GM18511 (cell line): ENCODE measurements around the gene TJP2.

ENCODE experiments used
- ATAC-seq: cut with Tn5 transposase; IDR thresholded peaks from one replicate; pipeline ENCODE4 v1.9.1; 2021; ENCODE audit warnings: mild to moderate bottlenecking, moderate library complexity; ENCODE audit not compliant: unreplicated experiment

The TJP2 gene

DNA sequence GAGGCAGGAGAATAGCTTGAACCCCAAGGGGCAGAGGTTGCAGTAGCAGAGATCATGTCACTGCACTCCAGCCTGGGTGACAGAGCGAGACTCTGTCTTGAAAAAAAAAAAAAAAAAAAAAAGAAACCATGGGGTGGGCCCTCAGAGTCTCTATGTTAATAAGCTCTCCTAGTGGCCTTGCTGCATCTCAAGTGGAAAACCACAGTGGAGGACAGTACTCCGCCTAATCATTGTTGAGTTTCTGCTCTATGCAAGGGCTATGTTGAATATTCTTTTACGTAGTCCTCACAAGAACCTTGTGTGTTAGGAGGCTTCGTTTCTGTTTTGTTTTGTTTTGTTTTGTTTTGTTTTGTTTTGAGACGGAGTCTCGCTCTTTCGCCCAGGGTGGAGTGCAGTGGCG lies 48.9 kb downstream of the TJP2 start:
- no peak for ATAC-seq

- ATAC-seq = no peak
Observed at GRCh38 chr9:69223605-69224004, 49.5 kb downstream of the TJP2 start.

DNA sequence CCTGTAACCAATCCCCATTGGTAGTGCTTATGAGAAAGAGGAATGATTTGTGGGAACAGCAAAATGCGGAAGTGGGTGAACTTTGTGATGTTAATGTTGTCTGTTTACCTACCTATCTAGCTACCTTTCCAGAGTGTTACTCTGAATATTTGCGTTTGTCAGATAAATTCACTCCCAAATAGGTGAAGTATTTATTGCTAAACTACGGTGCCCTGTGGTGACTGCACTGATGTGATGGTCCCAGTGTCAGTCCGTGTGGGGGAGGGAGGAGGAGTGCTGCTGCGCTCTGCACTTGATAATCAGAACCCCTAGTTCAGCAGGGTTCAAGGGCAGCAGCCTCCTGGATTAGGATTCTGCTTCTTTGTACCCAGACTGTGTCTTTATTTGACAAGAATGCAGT lies 55.3 kb downstream of the TJP2 start:
- ATAC-seq = no peak

DNA sequence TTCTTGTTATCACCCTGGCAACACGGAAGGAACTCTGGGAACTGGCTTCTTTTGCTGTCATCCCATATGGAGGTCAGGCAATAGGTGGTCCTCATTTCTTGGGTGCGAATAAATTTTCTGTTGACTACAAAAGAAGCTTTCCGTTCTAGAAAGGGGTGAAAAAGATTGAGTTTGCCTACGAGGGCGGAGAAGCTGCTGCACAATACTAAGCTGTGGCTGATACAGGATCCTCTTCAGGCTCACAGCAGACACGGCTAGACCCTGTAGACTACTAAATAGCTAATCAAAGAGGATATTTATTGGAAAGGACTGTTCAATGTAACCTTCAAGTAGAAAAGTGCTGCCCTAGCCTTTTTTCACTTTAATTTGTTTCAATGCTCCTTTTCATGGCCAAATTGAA lies 58.1 kb downstream of the TJP2 start:
- ATAC-seq = no peak

- no peak for ATAC-seq
Observed at GRCh38 chr9:69234683-69235082, 60.6 kb downstream of the TJP2 start.

DNA sequence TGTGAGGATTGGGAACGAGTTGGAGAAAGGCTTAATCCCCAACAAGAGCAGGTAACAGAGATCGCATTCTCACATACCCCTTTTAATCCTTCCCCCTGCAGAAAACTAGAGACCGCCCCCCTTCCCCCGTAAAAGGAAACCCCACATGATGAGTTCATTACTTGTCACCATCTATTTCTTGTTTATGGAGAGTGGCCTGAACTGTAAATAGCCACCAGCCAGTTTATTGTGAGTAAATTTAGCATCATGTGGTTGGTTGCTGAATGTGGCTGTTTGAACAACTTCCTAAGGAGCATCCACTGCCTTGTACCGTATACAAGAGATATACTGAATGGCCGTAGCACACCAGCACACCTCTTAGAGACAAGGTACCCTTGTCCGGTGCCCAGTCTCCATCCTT lies 62.1 kb downstream of the TJP2 start:
- ATAC-seq = no peak

GRCh38 chr9:69237702-69238295 lies 63.7 kb downstream of the TJP2 start:
- ATAC-seq = peak; percentile 66

GRCh38 chr9:69243116-69243515 lies 69.0 kb downstream of the TJP2 start:
- no peak for ATAC-seq

DNA sequence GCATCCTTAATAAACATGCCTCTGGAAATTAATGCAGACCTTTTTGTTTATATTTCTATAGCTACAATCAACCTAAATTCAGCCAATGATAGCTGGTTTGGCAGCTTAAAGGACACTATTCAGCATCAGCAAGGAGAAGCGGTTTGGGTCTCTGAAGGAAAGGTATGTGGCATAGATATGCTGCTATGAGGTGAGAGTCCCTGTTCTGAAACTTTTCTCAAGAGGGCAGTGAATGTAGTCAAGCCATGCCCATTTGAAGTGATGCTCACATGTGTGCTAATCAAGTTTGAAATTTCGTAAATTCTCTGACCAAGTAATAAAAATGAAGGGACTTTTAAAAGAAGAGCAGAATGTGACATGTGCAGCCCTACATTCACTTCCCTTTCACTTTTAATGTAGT lies 72.6 kb downstream of the TJP2 start:
- no peak for ATAC-seq

DNA sequence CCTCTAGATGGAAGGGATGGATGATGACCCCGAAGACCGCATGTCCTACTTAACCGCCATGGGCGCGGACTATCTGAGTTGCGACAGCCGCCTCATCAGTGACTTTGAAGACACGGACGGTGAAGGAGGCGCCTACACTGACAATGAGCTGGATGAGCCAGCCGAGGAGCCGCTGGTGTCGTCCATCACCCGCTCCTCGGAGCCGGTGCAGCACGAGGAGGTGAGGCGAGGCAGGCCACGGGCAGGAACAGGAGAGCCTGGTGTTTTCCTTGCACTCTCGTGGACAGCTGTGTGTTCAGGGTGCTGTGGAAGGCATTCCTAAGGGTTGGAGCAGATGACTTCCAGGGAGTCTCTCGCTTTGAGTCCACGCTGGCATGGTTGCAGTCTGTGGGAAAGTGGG lies 73.9 kb downstream of the TJP2 start:
- no peak for ATAC-seq

DNA sequence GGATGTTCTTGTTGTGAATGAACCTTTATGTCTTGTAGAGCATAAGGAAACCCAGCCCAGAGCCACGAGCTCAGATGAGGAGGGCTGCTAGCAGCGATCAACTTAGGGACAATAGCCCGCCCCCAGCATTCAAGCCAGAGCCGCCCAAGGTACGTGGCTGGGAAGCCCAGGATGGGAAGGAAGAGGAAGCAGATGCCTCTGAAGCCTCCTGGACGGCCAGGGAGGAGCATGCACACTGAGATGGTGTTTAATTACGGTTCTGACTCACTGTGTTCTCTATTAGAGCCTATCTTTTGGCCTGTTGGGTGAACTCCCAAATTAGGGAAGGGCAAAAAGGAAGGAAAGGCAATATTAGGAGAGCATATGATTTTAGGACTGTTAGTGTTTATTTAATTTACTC lies 75.3 kb downstream of the TJP2 start:
- no peak for ATAC-seq

DNA sequence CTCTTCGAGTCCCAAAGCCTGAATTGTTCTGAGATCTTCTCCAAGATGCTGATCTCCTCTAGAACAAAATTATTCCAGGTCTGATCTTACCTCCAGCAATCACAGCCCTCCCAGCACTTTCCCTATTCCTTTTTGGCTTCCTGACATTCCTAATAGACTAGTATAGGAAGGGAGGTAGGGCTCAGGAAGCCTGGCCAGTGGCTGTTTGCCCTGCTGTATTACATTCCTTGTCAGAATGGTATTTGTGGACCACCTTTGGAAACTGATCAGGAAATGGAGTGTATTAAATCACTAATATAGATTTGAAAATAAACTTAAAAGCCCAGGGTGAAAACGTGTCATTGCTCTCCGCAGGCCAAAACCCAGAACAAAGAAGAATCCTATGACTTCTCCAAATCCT lies 76.6 kb downstream of the TJP2 start:
- ATAC-seq = no peak

- no peak for ATAC-seq
Observed at GRCh38 chr9:69252436-69252835, 78.4 kb downstream of the TJP2 start.

- ATAC-seq = no peak
Observed at GRCh38 chr9:69253057-69253456, 79.0 kb downstream of the TJP2 start.

GRCh38 chr9:69254223-69254622 lies 80.1 kb downstream of the TJP2 start:
- no peak for ATAC-seq

- no peak for ATAC-seq
Observed at GRCh38 chr9:69255591-69255990, 81.5 kb downstream of the TJP2 start.

DNA sequence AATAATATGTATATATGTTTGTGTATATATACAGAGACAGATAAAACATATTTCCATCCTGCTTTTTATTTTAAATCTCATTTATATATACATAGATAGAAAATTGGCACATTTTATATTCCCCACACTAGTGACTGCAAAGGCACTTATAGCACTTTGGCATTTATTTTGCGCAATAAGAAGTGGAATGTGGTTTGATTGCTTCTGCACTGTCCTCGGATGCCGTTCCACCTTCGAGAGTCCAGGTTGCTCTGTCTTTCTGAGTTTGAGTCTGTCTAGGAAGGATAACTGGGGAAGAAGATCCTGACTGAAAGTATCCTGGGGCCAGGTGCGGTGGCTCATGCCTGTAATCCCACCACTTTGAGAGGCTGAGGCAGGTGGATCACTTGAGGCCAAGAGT lies 84.5 kb downstream of the TJP2 start:
- no peak for ATAC-seq

GRCh38 chr9:69260161-69260560 lies 86.1 kb downstream of the TJP2 start:
- ATAC-seq = no peak

DNA sequence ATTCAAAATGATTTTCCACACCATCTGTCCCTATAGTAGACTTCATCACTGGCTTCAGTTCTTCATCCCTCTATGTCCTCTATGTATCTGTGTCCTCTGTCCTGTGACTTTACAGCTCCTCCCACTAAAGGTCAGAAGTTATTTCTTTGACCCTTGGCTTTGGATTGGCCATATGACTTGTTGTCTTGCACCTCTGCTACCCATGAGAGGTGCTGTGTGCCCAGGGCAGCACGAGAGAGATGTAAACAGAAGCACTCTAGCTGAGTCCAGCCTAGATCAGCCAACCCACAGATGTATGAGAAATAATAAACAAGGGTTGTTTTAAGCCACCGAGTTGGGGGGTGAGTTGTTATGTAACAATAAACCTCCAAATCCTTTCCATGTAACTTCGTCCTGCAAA lies 87.6 kb downstream of the TJP2 start:
- ATAC-seq = no peak

- no peak for ATAC-seq
Observed at GRCh38 chr9:69264526-69264925, 90.4 kb downstream of the TJP2 start.

GRCh38 chr9:69265891-69266290 lies 91.8 kb downstream of the TJP2 start:
- ATAC-seq = no peak

GRCh38 chr9:69272212-69272611 lies 98.1 kb downstream of the TJP2 start:
- no peak for ATAC-seq

- ATAC-seq = no peak
Observed at GRCh38 chr9:69273161-69273560, 99.1 kb downstream of the TJP2 start.

GRCh38 chr9:69276775-69277174 lies 102.7 kb downstream of the TJP2 start:
- ATAC-seq = no peak
